HG03342 (cell line): ENCODE measurements around the gene CIDEA.
"Not testable (repeated sequence)": the region's sequence is repeated elsewhere in the genome, so short reads cannot be mapped to it uniquely, and the experiment has no call there.

Experiments
- ATAC-seq: cut with Tn5 transposase; IDR thresholded peaks from one replicate; pipeline ENCODE4 v1.9.1; 2021; ENCODE audit warnings: mild to moderate bottlenecking, moderate library complexity; ENCODE audit not compliant: unreplicated experiment

The CIDEA gene

DNA sequence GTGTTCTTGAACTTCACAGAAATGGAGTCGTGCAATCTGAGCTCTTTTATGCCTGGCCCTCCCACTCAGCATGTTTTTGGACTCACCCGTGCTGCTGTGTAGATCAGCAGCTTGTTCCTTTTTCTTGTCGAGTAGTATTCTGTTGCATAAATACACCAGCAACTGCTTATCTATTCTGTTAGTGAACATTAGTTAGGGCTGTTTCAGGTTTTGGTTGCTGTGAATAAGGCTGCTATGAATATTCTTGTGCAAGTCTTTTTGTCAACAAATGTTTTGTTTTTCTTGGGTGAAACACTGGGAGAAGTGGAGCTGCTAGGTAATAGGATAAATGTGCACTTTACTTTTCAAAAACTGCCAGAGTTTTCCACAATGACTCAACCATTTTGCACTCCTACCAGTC lies 15.3 kb upstream of the CIDEA start:
- no peak for ATAC-seq

DNA sequence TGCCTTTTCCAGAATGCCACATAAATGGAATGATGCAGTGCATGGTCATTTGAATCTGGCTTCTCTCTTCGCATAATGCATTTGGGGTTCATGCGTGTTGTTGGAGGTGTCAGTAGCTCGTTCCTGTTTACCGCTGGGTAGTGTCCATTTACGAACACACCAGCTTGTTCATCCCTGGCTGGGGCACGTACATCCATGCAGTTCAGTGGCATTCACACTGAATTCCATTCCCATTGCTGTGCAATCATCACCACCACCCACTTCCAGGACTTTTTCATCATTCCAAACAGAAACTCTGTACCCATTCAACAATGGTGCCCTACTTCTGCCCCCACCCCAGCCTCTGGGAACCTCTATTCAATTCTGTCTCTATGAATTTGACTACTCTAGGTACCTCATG lies 14.7 kb upstream of the CIDEA start:
- ATAC-seq: no peak

GRCh38 chr18:12242658-12243260 lies 11.4 kb upstream of the CIDEA start:
- no peak for ATAC-seq

DNA sequence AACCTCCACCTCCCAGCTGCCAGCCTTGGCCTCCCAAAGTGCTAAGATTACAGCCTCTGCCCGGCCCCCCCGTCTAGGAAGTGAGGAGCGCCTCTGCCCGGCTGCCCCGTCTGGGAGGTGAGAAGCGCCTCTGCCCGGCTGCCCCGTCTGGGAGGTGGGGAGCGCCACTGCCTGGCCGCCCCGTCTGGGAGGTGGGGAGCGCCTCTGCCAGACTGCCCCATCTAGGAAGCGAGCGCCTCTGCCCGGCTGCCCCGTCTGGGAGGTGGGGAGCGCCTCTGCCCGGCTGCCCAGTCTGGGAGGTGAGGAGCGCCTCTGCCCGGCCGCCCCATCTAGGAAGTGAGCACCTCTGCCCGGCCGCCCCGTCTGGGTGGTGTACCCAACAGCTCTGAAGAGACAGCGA lies 10.9 kb upstream of the CIDEA start:
- not testable (repeated sequence) for ATAC-seq

GRCh38 chr18:12245793-12246135 lies 8.4 kb upstream of the CIDEA start:
- ATAC-seq: no peak

- ATAC-seq: no peak
These were observed 7.0 kb upstream of the CIDEA start for GRCh38 chr18:12246849-12247808.

GRCh38 chr18:12247946-12248345 lies 6.2 kb upstream of the CIDEA start:
- no peak for ATAC-seq

DNA sequence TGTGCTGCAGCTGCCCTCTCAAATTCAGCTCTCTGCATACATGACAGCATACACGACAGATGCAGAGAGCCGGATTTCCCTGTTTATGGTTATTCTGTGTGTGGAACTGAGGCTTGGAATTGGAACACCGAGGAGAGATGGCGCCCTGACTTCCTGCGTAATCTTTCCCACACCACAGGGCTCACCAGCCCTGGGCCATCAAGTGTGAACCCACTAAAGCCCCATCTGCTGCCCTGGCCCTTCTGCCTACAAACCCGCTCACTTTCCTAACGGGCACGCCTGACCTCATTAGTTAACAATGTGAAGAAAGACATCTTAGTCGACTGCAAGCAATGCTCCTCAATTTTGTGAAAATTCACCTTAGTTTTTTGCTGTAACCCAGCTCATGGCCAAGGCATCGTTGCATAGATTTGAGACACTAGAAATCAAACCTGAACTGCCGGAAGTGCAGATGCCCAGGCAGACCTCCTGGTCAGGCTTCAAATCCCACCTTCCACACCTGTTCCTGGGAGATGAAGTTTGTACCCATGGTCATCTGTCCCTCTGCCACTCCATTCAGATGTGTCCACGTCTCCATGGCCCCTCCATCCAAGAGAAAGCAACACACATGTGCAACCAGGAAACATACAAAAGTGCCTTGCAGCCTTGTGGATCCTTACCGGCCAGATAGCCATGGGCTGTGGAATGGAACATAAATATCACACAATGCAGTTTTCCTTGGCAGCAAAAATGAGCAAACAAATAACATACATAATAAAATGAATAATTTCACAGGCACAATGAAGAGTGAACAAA lies 5.0 kb upstream of the CIDEA start:
- ATAC-seq: no peak

- ATAC-seq: no peak
These were observed 2.9 kb upstream of the CIDEA start for GRCh38 chr18:12251311-12251710.

- no peak for ATAC-seq
These were observed 2.1 kb upstream of the CIDEA start for GRCh38 chr18:12252061-12252460.

DNA sequence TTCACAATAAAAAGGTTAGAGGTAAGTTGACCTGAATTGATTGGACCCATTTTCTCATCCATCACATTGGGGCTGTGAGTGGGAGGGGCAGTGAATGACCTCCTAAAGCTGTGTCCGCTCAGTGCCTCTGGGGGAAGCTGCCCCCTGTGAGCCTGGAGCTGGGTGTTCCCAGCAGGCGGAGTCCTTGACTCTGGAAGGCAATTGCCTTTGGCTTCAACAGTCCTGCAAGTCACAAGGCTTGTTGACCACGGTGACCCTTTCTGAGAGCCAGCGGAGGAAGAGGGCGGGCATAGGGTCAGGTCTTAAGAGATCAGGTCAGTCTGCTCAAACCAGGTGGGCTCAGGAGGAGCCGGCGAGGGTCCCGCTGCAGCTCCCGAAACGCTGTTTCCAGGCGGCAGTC lies 1.1 kb upstream of the CIDEA start:
- no peak for ATAC-seq

- ATAC-seq: no peak
These were observed 462 bp upstream of the CIDEA start for GRCh38 chr18:12253663-12254135.

GRCh38 chr18:12254820-12255511 lies 805 bp downstream of the CIDEA start:
- no peak for ATAC-seq

DNA sequence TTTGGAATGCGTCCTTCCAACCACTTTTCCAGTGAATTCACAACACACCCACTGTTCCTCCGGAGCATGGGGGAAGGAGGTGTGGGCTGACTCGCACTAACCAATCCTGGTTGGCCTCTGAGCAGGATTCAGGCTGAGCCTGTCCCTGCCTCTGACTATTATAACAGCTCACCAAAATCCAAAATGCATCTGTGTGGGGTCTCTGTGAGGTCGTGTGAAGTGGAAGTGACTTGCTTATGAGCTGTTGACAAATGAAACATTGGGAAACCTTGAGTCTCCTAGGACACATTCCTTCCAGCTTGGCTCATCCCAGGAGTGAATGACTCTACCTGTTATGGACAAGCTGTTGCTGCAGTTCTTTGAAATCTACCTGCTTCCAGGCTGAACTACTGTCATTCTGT lies 1.5 kb downstream of the CIDEA start:
- ATAC-seq: no peak

GRCh38 chr18:12256951-12257350 lies 2.8 kb downstream of the CIDEA start:
- no peak for ATAC-seq

- no peak for ATAC-seq
These were observed 4.0 kb downstream of the CIDEA start for GRCh38 chr18:12257996-12258718.

- ATAC-seq: no peak
These were observed 4.9 kb downstream of the CIDEA start for GRCh38 chr18:12258719-12259705.

DNA sequence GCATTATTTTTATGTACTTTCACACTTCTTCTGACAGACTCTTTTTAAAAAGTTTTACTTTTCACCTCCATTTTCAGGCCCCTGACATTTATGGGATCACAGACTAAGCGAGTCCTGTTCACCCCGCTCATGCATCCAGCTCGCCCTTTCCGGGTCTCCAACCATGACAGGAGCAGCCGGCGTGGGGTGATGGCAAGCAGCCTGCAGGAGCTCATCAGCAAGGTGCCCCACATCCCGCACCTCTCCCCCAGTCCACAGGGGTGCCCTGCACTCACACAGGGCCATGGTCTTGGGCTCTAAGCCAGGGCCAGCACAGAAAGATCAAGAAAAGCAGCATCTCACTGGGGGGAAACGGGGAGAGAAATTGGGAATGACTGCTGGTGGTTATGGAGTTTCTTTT lies 8.6 kb downstream of the CIDEA start:
- ATAC-seq: no peak

DNA sequence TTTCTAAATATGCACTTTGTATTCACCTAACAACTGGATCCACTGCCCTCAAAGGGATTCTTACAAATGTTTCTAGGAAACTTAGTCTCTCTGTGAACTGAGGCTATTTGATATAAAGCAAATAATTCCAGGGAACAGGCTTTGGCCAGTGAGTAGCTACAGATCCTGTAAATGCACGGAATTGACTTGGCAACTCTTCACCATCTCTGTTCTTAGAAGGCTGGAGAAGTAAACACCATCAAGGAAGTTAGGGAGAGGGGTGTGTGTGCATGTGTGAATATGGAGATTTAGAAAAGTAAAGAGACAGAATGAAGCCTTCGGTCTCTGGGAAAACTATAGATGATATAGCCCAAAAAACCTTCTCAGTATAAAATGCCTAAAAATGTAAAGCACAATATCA lies 10.7 kb downstream of the CIDEA start:
- ATAC-seq: no peak
